ENCODE measurements around the gene ORMDL2. TPM values are rescaled to one million over a fixed set of nuclear protein-coding genes. Genes with fewer than 3 reads are reported as not detected.

Gene ORMDL2
- total RNA-seq, 1 experiment from 2014 or later: 22.5 TPM

DNA sequence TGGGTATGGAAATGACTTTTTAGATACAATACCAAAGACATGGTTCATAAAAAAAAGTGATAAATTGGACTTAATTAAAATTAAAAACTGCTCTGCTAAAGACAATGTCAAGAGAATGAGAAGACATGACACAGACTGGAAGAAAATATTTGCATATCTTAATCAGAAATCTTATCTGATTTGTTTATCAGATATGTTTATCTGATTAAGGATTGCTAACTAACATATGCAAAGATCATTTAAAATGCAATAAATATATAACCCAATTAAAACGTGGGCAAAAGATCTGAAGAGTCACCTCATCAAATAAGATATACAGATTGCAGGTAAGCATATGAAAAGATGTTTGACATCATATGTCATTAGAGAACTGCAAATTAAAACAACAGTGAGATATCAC, 34.9 kb downstream of the ORMDL2 start:
- no peak for DNase-seq
- POLR2A ChIA-PET (ENCODE audit: unreplicated experiment): interaction anchor here (0.8 kb wide), 1 partner anchor 81 kb away, joined by 4 read pairs; no protein-coding TSS in a partner anchor
- intact Hi-C loops (cut with micrococcal nuclease; ENCODE audit: unreplicated experiment): no loop called here
- no peaks in the 10 kb centered on the region for H3K79me2 ChIP-seq (ENCODE audit: low read depth)
- no peaks in the 10 kb centered on the region for H3K36me3 ChIP-seq (ENCODE audit: low read depth)
- CTCF ChIA-PET: no interaction called here
- no peaks in the 10 kb centered on the region for H3K27me3 ChIP-seq (ENCODE audit: insufficient read depth, low read depth)
- no peaks in the 10 kb centered on the region for H3F3A ChIP-seq (ENCODE audit: insufficient read depth, low read depth)
- peaks cover 4% of the 10 kb centered on the region for H3K4me1 ChIP-seq (replicated peaks; ENCODE audit: insufficient read depth)
- no peak overlapping the region for H3K4me2 ChIP-seq
- BruUV-seq (replicated peaks): no TSS peak
- H3K9me2 ChIP-seq (ENCODE audit: insufficient read depth): no peaks in the 10 kb centered on the region
- no peak overlapping the region for H3K27ac ChIP-seq
- H4K20me1 ChIP-seq (ENCODE audit: insufficient read depth): no peaks in the 10 kb centered on the region
- TF ChIP-seq, protein P1, sequence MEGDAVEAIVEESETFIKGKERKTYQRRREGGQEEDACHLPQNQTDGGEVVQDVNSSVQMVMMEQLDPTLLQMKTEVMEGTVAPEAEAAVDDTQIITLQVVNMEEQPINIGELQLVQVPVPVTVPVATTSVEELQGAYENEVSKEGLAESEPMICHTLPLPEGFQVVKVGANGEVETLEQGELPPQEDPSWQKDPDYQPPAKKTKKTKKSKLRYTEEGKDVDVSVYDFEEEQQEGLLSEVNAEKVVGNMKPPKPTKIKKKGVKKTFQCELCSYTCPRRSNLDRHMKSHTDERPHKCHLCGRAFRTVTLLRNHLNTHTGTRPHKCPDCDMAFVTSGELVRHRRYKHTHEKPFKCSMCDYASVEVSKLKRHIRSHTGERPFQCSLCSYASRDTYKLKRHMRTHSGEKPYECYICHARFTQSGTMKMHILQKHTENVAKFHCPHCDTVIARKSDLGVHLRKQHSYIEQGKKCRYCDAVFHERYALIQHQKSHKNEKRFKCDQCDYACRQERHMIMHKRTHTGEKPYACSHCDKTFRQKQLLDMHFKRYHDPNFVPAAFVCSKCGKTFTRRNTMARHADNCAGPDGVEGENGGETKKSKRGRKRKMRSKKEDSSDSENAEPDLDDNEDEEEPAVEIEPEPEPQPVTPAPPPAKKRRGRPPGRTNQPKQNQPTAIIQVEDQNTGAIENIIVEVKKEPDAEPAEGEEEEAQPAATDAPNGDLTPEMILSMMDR (conservative IDR thresholded peaks at IDR 0.05): no peak
- TF ChIP-seq EZH2 (IDR thresholded peaks at IDR 0.05; ENCODE audit: low read depth): no peak
- no peak overlapping the region for H2AFZ ChIP-seq
- no peaks in the 10 kb centered on the region for H3K9me3 ChIP-seq (ENCODE audit: insufficient read depth, low read depth)
- H3K4me3 ChIP-seq: no peak overlapping the region

DNA sequence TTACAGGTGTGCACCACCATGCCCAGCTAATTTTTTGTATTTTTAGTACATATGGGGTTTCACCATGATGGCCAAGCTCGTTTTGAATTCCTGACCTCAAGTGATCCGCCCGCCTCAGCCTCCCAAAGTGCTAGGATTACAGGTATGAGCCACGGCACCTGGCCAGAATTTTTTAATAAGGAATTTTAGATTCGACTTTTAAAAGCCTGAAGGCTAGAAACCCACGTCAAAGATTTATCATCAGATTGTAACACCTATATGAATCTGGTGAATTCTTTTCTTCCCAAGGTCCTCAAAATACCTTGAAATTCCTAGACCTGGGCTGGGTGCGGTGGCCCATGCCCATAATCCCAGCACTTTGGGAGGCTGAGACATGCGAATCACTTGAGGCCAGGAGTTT, 43.6 kb downstream of the ORMDL2 start:
- Histone ChIP-seq H3K9me2 (ENCODE audit: insufficient read depth) (no peaks in the 10 kb centered on the region), H3F3A (ENCODE audit: insufficient read depth, low read depth) (no peaks in the 10 kb centered on the region), H3K27ac (no peak overlapping the region), H4K20me1 (ENCODE audit: insufficient read depth) (no peaks in the 10 kb centered on the region), H2AFZ (no peak overlapping the region), H3K27me3 (ENCODE audit: insufficient read depth, low read depth) (no peaks in the 10 kb centered on the region), H3K4me2 (no peak overlapping the region), H3K9me3 (ENCODE audit: insufficient read depth, low read depth) (no peaks in the 10 kb centered on the region), H3K79me2 (ENCODE audit: low read depth) (no peaks in the 10 kb centered on the region), H3K4me1 (replicated peaks; ENCODE audit: insufficient read depth) (no peaks in the 10 kb centered on the region), H3K36me3 (ENCODE audit: low read depth) (no peaks in the 10 kb centered on the region), H3K4me3 (no peak overlapping the region)
- DNase-seq: no peak
- no TSS peak for BruUV-seq (replicated peaks)
- intact Hi-C loops (cut with micrococcal nuclease; ENCODE audit: unreplicated experiment): no loop called here
- ChIA-PET POLR2A (ENCODE audit: unreplicated experiment) (no interaction called here), CTCF (no interaction called here)
- TF ChIP-seq EZH2 (IDR thresholded peaks at IDR 0.05; ENCODE audit: low read depth): no peak
- TF ChIP-seq, protein P1 (conservative IDR thresholded peaks at IDR 0.05): no peak

DNA sequence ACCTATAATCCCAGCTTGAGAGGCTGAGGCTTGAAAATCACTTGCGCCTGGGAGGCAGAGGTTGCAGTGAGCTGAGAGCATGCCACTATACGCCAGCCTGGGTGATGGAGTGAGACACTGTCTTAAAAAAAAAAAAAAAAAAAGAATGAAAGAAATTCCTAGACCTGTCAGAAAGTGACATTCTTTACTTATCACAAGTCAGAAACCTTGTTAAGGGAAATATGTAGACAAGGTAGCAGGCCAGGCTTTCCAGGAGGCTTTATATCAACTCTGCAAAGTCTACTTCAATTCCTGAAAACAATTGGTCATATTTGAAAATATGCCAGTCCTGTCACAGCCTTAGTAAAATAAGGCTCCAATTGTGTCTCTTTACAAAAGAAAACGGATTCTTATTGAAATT, 44.0 kb downstream of the ORMDL2 start:
- no peak overlapping the region for H2AFZ ChIP-seq
- no peak for DNase-seq
- no peaks in the 10 kb centered on the region for H3K79me2 ChIP-seq (ENCODE audit: low read depth)
- TF ChIP-seq EZH2 (IDR thresholded peaks at IDR 0.05; ENCODE audit: low read depth): no peak
- TF ChIP-seq, protein P1 (conservative IDR thresholded peaks at IDR 0.05): no peak
- H3K36me3 ChIP-seq (ENCODE audit: low read depth): no peaks in the 10 kb centered on the region
- no TSS peak for BruUV-seq (replicated peaks)
- no peaks in the 10 kb centered on the region for H3K9me2 ChIP-seq (ENCODE audit: insufficient read depth)
- H3K9me3 ChIP-seq (ENCODE audit: insufficient read depth, low read depth): no peaks in the 10 kb centered on the region
- H3K4me1 ChIP-seq (replicated peaks; ENCODE audit: insufficient read depth): no peaks in the 10 kb centered on the region
- no peak overlapping the region for H3K4me3 ChIP-seq
- no peaks in the 10 kb centered on the region for H3F3A ChIP-seq (ENCODE audit: insufficient read depth, low read depth)
- H3K4me2 ChIP-seq: no peak overlapping the region
- intact Hi-C loops (cut with micrococcal nuclease; ENCODE audit: unreplicated experiment): no loop called here
- H3K27ac ChIP-seq: no peak overlapping the region
- no peaks in the 10 kb centered on the region for H3K27me3 ChIP-seq (ENCODE audit: insufficient read depth, low read depth)
- ChIA-PET POLR2A (ENCODE audit: unreplicated experiment) (no interaction called here), CTCF (no interaction called here)
- H4K20me1 ChIP-seq (ENCODE audit: insufficient read depth): no peaks in the 10 kb centered on the region

Measured in PC-9 (cell line).